H9 (cell line): ENCODE results near the gene THSD7A. TPM values are rescaled to one million over a fixed set of nuclear protein-coding genes. Genes with fewer than 3 reads are reported as not detected.

Experiments used
- DNase-seq: peaks from one replicate; pipeline ENCODE4 v3.0.0-alpha.2; 2017
- H2AFZ ChIP-seq: one replicate; pipeline ENCODE4 v1.6.1; 2013; ENCODE audit warnings: mild to moderate bottlenecking, low read length, control low read depth, moderate library complexity
- H2AK5ac ChIP-seq: 2 replicates; pipeline ENCODE4 v1.6.1; 2013; ENCODE audit warnings: low read length, control low read depth, mixed read lengths; ENCODE audit not compliant: insufficient read length
- H2BK120ac ChIP-seq: one replicate; pipeline ENCODE4 v1.6.1; 2013; ENCODE audit warnings: low read depth, mild to moderate bottlenecking, low read length, control low read depth, inconsistent platforms; ENCODE audit not compliant: poor library complexity, severe bottlenecking
- H2BK12ac ChIP-seq: 2 replicates; pipeline ENCODE4 v1.6.1; 2013; ENCODE audit warnings: low read length, control low read depth, mixed read lengths, low read depth; ENCODE audit not compliant: insufficient read length
- H2BK15ac ChIP-seq: 2 replicates; pipeline ENCODE4 v1.6.1; 2013; ENCODE audit warnings: low read depth, low read length, control low read depth
- H2BK20ac ChIP-seq: one replicate; pipeline ENCODE4 v1.6.1; 2013; ENCODE audit warnings: low read depth, mild to moderate bottlenecking, low read length, control low read depth, inconsistent platforms; ENCODE audit not compliant: poor library complexity, severe bottlenecking
- H2BK5ac ChIP-seq: 2 replicates; pipeline ENCODE4 v1.6.1; 2013; ENCODE audit warnings: low read length, control low read depth, mixed read lengths; ENCODE audit not compliant: insufficient read length
- H3K14ac ChIP-seq: 2 replicates; pipeline ENCODE4 v1.6.1; 2013; ENCODE audit warnings: low read length, control low read depth; ENCODE audit not compliant: insufficient read depth
- H3K18ac ChIP-seq: 2 replicates; pipeline ENCODE4 v1.6.1; 2013; ENCODE audit warnings: low read depth, mild to moderate bottlenecking, mixed read lengths, low read length, control low read depth; ENCODE audit not compliant: insufficient read length
- H3K23ac ChIP-seq: 2 replicates; pipeline ENCODE4 v1.6.1; 2013; ENCODE audit warnings: low read length, control low read depth, mixed read lengths, low read depth; ENCODE audit not compliant: insufficient read length
- H3K23me2 ChIP-seq: 2 replicates; pipeline ENCODE4 v1.6.1; 2013; ENCODE audit warnings: low read depth, mild to moderate bottlenecking, mixed read lengths, low read length, control low read depth; ENCODE audit not compliant: insufficient read length, poor library complexity, severe bottlenecking
- H3K27ac ChIP-seq: 2 replicates; pipeline ENCODE4 v1.5.1; 2013; ENCODE audit warnings: low read length, control low read depth, mixed read lengths, low read depth; ENCODE audit not compliant: insufficient read length
- H3K27me3 ChIP-seq: 2 replicates; pipeline ENCODE4 v1.6.1; 2013; ENCODE audit warnings: low read length, control low read depth, inconsistent platforms; ENCODE audit not compliant: insufficient read depth
- H3K4ac ChIP-seq: 2 replicates; pipeline ENCODE4 v1.6.1; 2013; ENCODE audit warnings: low read depth, mild to moderate bottlenecking, control low read depth, inconsistent platforms, low read length, moderate library complexity
- H3K4me1 ChIP-seq: 2 replicates; pipeline ENCODE4 v1.6.1; 2013; ENCODE audit warnings: low read length, control low read depth, inconsistent platforms; ENCODE audit not compliant: insufficient read depth
- H3K4me2 ChIP-seq: 2 replicates; pipeline ENCODE4 v1.6.1; 2013; ENCODE audit warnings: low read length, control low read depth, mixed read lengths; ENCODE audit not compliant: insufficient read length, insufficient read depth
- H3K56ac ChIP-seq: 2 replicates; pipeline ENCODE4 v1.6.1; 2013; ENCODE audit warnings: low read depth, mild to moderate bottlenecking, mixed read lengths, low read length, control low read depth; ENCODE audit not compliant: insufficient read length
- H3K79me1 ChIP-seq: 2 replicates; pipeline ENCODE4 v1.6.1; 2013; ENCODE audit warnings: low read depth, mild to moderate bottlenecking, moderate library complexity, low read length, control low read depth, inconsistent platforms; ENCODE audit not compliant: insufficient read depth, poor library complexity, severe bottlenecking
- H3K79me2 ChIP-seq: 2 replicates; pipeline ENCODE4 v1.6.1; 2013; ENCODE audit warnings: low read length, control low read depth, inconsistent platforms; ENCODE audit not compliant: insufficient read depth
- H3K9ac ChIP-seq: 2 replicates; pipeline ENCODE4 v1.6.1; 2013; ENCODE audit warnings: low read length, control low read depth, mixed read lengths; ENCODE audit not compliant: insufficient read length; ENCODE audit errors: extremely low read depth
- H3K9me3 ChIP-seq: one replicate; pipeline ENCODE4 v1.6.1; 2013; ENCODE audit warnings: low read depth, low read length, inconsistent platforms; ENCODE audit not compliant: control insufficient read depth
- H3T11ph ChIP-seq: one replicate; pipeline ENCODE4 v1.6.1; 2013; ENCODE audit warnings: mild to moderate bottlenecking, low read length, control low read depth, inconsistent platforms
- H4K20me1 ChIP-seq: one replicate; pipeline ENCODE4 v1.6.1; 2013; ENCODE audit not compliant: control insufficient read depth, insufficient read length, insufficient read depth
- H4K5ac ChIP-seq: 2 replicates; pipeline ENCODE4 v1.6.1; 2013; ENCODE audit warnings: low read depth, mild to moderate bottlenecking, mixed read lengths, low read length, control low read depth; ENCODE audit not compliant: insufficient read length
- H4K8ac ChIP-seq: replicated peaks from 2 replicates; pipeline ENCODE4 v1.6.1; 2013; ENCODE audit warnings: low read length, control low read depth, mixed read lengths, low read depth; ENCODE audit not compliant: insufficient read length
- H4K91ac ChIP-seq: 2 replicates; pipeline ENCODE4 v1.6.1; 2013; ENCODE audit warnings: low read depth, mild to moderate bottlenecking, moderate library complexity, mixed read lengths, low read length, control low read depth; ENCODE audit not compliant: insufficient read length
- H3K27ac Mint-ChIP-seq, 3 experiments: 2 replicates in 2 of 3; 3 replicates in 1 of 3; pipeline ENCODE4 v1.8.0; 2020 to 2021; ENCODE audit warnings: mixed read lengths in 3 of 3, mild to moderate bottlenecking in 1 of 3, moderate library complexity in 1 of 3
- H3K27me3 Mint-ChIP-seq: 2 replicates; pipeline ENCODE4 v1.8.0; 2021; ENCODE audit warnings: low read depth, mild to moderate bottlenecking, moderate library complexity, mixed read lengths
- H3K36me3 Mint-ChIP-seq, 3 experiments: 2 replicates in 2 of 3; 3 replicates in 1 of 3; pipeline ENCODE4 v1.8.0; 2020 to 2021; ENCODE audit warnings: low read depth in 3 of 3, mixed read lengths in 3 of 3; ENCODE audit not compliant: insufficient read depth in 1 of 3
- H3K4me1 Mint-ChIP-seq, 2 experiments: 2 replicates each; pipeline ENCODE4 v1.8.0; 2020; ENCODE audit warnings: mixed read lengths in 2 of 2
- H3K4me3 Mint-ChIP-seq, 2 experiments: 2 replicates in 1 of 2; 3 replicates in 1 of 2; pipeline ENCODE4 v1.8.0; 2020 to 2021; ENCODE audit warnings: mild to moderate bottlenecking in 2 of 2, mixed read lengths in 2 of 2, moderate library complexity in 1 of 2
- H3K9me3 Mint-ChIP-seq, 2 experiments: 2 replicates in 1 of 2; 3 replicates in 1 of 2; pipeline ENCODE4 v1.8.0; 2020; ENCODE audit warnings: mild to moderate bottlenecking in 2 of 2, mixed read lengths in 2 of 2, moderate library complexity in 1 of 2
- CTCF ChIP-seq: fragments of 200-600 bp; sonication (generic); conservative IDR thresholded peaks from 3 replicates; pipeline ENCODE4 v1.8.0; 2021; ENCODE audit warnings: antibody characterized with exemption, mild to moderate bottlenecking
- WGBS: extraction: QIAGEN DNeasy Blood & Tissue Kit; methylation state at CpG from one replicate; pipeline ENCODE4 v1.1.7; 2013; ENCODE audit warnings: missing lambda C conversion rate, low lambda C conversion rate, mixed read lengths; ENCODE audit not compliant: insufficient read length; ENCODE audit errors: extremely low coverage; 5-methylcytosine and 5-hydroxymethylcytosine counted together
- total RNA-seq: library from RNA; stranded (reverse); gene quantifications from 2 replicates; pipeline ENCODE4 v1.2.1, GENCODE V29; 2021

The THSD7A gene
- total RNA-seq, 1 experiment from 2014 or later = 0.42 TPM

DNA sequence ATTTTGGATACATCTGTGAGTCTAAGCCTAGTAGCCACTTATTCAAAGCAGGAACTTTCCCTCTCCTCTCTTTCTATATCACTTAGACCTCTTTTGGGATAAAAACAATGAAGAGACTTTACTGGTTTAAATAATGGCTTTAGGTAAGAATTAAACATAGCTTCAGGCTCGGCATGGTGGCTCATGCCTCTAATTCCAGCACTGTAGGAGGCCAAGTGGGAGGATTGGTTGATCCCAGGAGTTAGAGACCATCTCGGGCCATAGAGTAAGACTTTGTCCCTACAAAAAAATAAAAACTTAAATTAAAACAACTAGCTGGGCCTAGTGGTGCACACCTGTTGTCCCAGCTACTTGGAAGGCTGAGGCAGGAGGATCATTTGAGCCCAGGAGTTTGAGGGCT is 304.3 kb downstream of the THSD7A start:
- Histone ChIP-seq H3K56ac (no peak overlapping the region), H3K27me3 (no peaks in the 10 kb centered on the region), H3T11ph (no peak overlapping the region), H3K79me2 (no peaks in the 10 kb centered on the region), H2BK20ac (no peak overlapping the region), H3K23me2 (no peaks in the 10 kb centered on the region), H4K8ac (no peak overlapping the region), H2BK120ac (no peak overlapping the region), H2BK5ac (no peak overlapping the region), H3K4me2 (no peak overlapping the region), H3K79me1 (no peaks in the 10 kb centered on the region), H3K4ac (no peak overlapping the region), H3K14ac (no peak overlapping the region), H2BK12ac (no peak overlapping the region), H3K9me3 (no peaks in the 10 kb centered on the region), H2AFZ (no peak overlapping the region), H4K20me1 (no peaks in the 10 kb centered on the region), H2AK5ac (no peak overlapping the region), H3K23ac (no peak overlapping the region), H3K27ac (no peak overlapping the region), H3K4me1 (no peaks in the 10 kb centered on the region), H3K9ac (no peak overlapping the region), H4K91ac (no peak overlapping the region), H4K5ac (no peak overlapping the region), H2BK15ac (no peak overlapping the region), H3K18ac (no peak overlapping the region)
- Mint-ChIP-seq H3K27ac (no peak overlapping the region), H3K4me1 (peaks cover 22 to 33% of the 10 kb centered on the region in 2 experiments), H3K9me3 (peaks cover 5 to 8% of the 10 kb centered on the region in 2 experiments; a peak in 4 of 5 replicates), H3K27me3 (no peaks in the 10 kb centered on the region; the same call in 1 of the 2 replicates), H3K36me3 (peaks cover 0 to 10% (median 4%) of the 10 kb centered on the region in 3 experiments; a peak in 5 of 7 replicates), H3K4me3 (no peak overlapping the region)
- WGBS = no CpG with 5 or more reads among the region's 2 CpGs
- TF ChIP-seq CTCF = no peak
- no peak for DNase-seq
